SH-SY5Y (cell line): ENCODE measurements around the gene TMEM161A.

Experiments used
- GATA2 ChIP-seq: IDR thresholded peaks from 2 replicates; pipeline ENCODE4 v1.6.1; 2011; ENCODE audit warnings: mild to moderate bottlenecking, low read depth, low read length
- GATA3 ChIP-seq: IDR thresholded peaks from 2 replicates; pipeline ENCODE4 v1.6.1; 2011; ENCODE audit warnings: low read depth, mild to moderate bottlenecking, low read length, moderate library complexity

- TF ChIP-seq GATA2, result no peak
- TF ChIP-seq GATA3, result no peak
Measured at GRCh38 chr19:19149435-19149834, 11.2 kb upstream of the TMEM161A start.
